Measurements from ENCODE around the gene ABHD12B. TPM values are rescaled to one million over a fixed set of nuclear protein-coding genes. Genes with fewer than 3 reads are reported as not detected.

Gene ABHD12B
- total RNA-seq, 2 donors from 2014 or later, result not detected

GRCh38 chr14:50859296-50859624 lies 12.6 kb upstream of the ABHD12B start:
- WGBS, result 36% methylated on average over 1 of the region's 1 CpG
- H3K27me3 ChIP-seq (replicated peaks; ENCODE audit: insufficient read depth), result no peaks in the 10 kb centered on the region
- H3K36me3 ChIP-seq, result no peaks in the 10 kb centered on the region
- no peaks in the 10 kb centered on the region for H3K9me3 ChIP-seq
- DNase-seq (ENCODE audit: low spot score), result no peak
- H3K4me1 ChIP-seq (replicated peaks), result no peaks in the 10 kb centered on the region
- peak overlapping the region; percentile 14 to 66 for H3K27ac ChIP-seq
- no peak for TF ChIP-seq CTCF (IDR thresholded peaks at IDR 0.05)
- intact Hi-C loops (cut with DNase I), result no loop called here
- no peak overlapping the region for H3K4me3 ChIP-seq

GRCh38 chr14:50860478-50861086 lies 11.3 kb upstream of the ABHD12B start:
- intact Hi-C loops (cut with DNase I), result loop anchor here (5.0 to 10.0 kb wide), 3 partner anchors 83 to 318 kb away; no protein-coding TSS in a partner anchor
- WGBS, result 3% methylated on average over 6 of the region's 6 CpGs
- TF ChIP-seq CTCF (IDR thresholded peaks at IDR 0.05) (peak; percentile 49 to 71 (median 61)), POLR2AphosphoS5 (IDR thresholded peaks at IDR 0.05) (peak; percentile 19), POLR2A (IDR thresholded peaks at IDR 0.05) (no peak)

GRCh38 chr14:50862036-50862570 lies 9.8 kb upstream of the ABHD12B start:
- intact Hi-C loops (cut with DNase I), result loop anchor here (5.0 to 10.0 kb wide), 3 partner anchors 85 to 320 kb away; no protein-coding TSS in a partner anchor
- TF ChIP-seq POLR2AphosphoS5 (IDR thresholded peaks at IDR 0.05), result no peak
- TF ChIP-seq POLR2A (IDR thresholded peaks at IDR 0.05), result no peak
- no peak for TF ChIP-seq CTCF (IDR thresholded peaks at IDR 0.05)
- no peak for DNase-seq (ENCODE audit: low spot score)
- no peak overlapping the region for H3K27ac ChIP-seq
- H3K27me3 ChIP-seq (replicated peaks; ENCODE audit: insufficient read depth), result no peaks in the 10 kb centered on the region
- WGBS, result 76% methylated on average over 4 of the region's 4 CpGs
- H3K4me3 ChIP-seq, result no peak overlapping the region
- no peaks in the 10 kb centered on the region for H3K4me1 ChIP-seq (replicated peaks)
- H3K9me3 ChIP-seq, result no peaks in the 10 kb centered on the region
- no peaks in the 10 kb centered on the region for H3K36me3 ChIP-seq

More at GRCh38 chr14:50860478-50861086, 11.3 kb upstream of the ABHD12B start:
- Histone ChIP-seq H3K9me3 (no peaks in the 10 kb centered on the region), H3K4me1 (replicated peaks) (no peaks in the 10 kb centered on the region), H3K36me3 (no peaks in the 10 kb centered on the region), H3K27ac (peak overlapping the region; percentile 48 to 66), H3K27me3 (replicated peaks; ENCODE audit: insufficient read depth) (no peaks in the 10 kb centered on the region), H3K4me3 (peak overlapping the region; percentile 31 to 33)
- peak; percentile 66 for DNase-seq (ENCODE audit: low spot score)

GRCh38 chr14:50864237-50864636 lies 7.6 kb upstream of the ABHD12B start:
- intact Hi-C loops (cut with DNase I), result loop anchor here (5.0 to 10.0 kb wide), 3 partner anchors 87 to 322 kb away; no protein-coding TSS in a partner anchor
- H3K4me1 ChIP-seq (replicated peaks), result no peaks in the 10 kb centered on the region
- H3K36me3 ChIP-seq, result no peaks in the 10 kb centered on the region
- no peak overlapping the region for H3K27ac ChIP-seq
- H3K4me3 ChIP-seq, result no peak overlapping the region
- no peaks in the 10 kb centered on the region for H3K27me3 ChIP-seq (replicated peaks; ENCODE audit: insufficient read depth)
- no peaks in the 10 kb centered on the region for H3K9me3 ChIP-seq
- no peak for TF ChIP-seq CTCF (IDR thresholded peaks at IDR 0.05)
- no peak for TF ChIP-seq POLR2AphosphoS5 (IDR thresholded peaks at IDR 0.05)
- no peak for TF ChIP-seq POLR2A (IDR thresholded peaks at IDR 0.05)
- DNase-seq (ENCODE audit: low spot score), result no peak

GRCh38 chr14:50864946-50865345 lies 6.9 kb upstream of the ABHD12B start:
- no peaks in the 10 kb centered on the region for H3K9me3 ChIP-seq
- no peak for TF ChIP-seq CTCF (IDR thresholded peaks at IDR 0.05)
- no peak for TF ChIP-seq POLR2AphosphoS5 (IDR thresholded peaks at IDR 0.05)
- TF ChIP-seq POLR2A (IDR thresholded peaks at IDR 0.05), result no peak
- no peaks in the 10 kb centered on the region for H3K27me3 ChIP-seq (replicated peaks; ENCODE audit: insufficient read depth)
- H3K4me3 ChIP-seq, result no peak overlapping the region
- no peak overlapping the region for H3K27ac ChIP-seq
- 84% methylated on average over 5 of the region's 5 CpGs for WGBS
- intact Hi-C loops (cut with DNase I), result loop anchor here (5.0 to 10.0 kb wide), 3 partner anchors 88 to 323 kb away; no protein-coding TSS in a partner anchor
- no peak for DNase-seq (ENCODE audit: low spot score)
- no peaks in the 10 kb centered on the region for H3K36me3 ChIP-seq
- no peaks in the 10 kb centered on the region for H3K4me1 ChIP-seq (replicated peaks)

Data from prostate gland (tissue), 2 donors.